ENCODE measurements around the gene CELA3B.

DNA sequence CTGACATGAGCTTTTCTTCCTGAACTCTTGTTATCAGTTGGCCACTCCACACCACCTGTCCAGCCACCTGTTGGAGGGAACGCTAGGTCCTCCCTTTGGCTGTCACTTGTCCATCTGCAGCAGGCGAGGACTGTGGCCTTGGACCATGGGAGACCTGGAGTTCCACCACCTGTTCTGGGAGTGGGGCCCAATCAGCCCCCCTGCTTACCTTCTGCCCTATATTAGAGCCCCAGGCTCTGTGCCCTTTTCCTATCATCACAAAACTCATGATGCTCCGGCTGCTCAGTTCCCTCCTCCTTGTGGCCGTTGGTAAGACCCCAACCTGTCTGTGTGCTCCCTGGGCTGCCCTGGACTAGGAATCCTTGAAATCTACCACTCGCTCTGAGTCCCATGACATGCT, 24.6 kb downstream of the CELA3B start, which contains the start of gene CELA3A:
- TF ChIP-seq, protein P1, sequence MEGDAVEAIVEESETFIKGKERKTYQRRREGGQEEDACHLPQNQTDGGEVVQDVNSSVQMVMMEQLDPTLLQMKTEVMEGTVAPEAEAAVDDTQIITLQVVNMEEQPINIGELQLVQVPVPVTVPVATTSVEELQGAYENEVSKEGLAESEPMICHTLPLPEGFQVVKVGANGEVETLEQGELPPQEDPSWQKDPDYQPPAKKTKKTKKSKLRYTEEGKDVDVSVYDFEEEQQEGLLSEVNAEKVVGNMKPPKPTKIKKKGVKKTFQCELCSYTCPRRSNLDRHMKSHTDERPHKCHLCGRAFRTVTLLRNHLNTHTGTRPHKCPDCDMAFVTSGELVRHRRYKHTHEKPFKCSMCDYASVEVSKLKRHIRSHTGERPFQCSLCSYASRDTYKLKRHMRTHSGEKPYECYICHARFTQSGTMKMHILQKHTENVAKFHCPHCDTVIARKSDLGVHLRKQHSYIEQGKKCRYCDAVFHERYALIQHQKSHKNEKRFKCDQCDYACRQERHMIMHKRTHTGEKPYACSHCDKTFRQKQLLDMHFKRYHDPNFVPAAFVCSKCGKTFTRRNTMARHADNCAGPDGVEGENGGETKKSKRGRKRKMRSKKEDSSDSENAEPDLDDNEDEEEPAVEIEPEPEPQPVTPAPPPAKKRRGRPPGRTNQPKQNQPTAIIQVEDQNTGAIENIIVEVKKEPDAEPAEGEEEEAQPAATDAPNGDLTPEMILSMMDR (IDR thresholded peaks at IDR 0.05) = no peak
- TF ChIP-seq ZFX (IDR thresholded peaks at IDR 0.05; ENCODE audit: borderline replicate concordance) = no peak
